Measurements from ENCODE around the gene RHBDL3.
"Not testable (repeated sequence)": the region's sequence is repeated elsewhere in the genome, so short reads cannot be mapped to it uniquely, and the experiment has no call there.

DNA sequence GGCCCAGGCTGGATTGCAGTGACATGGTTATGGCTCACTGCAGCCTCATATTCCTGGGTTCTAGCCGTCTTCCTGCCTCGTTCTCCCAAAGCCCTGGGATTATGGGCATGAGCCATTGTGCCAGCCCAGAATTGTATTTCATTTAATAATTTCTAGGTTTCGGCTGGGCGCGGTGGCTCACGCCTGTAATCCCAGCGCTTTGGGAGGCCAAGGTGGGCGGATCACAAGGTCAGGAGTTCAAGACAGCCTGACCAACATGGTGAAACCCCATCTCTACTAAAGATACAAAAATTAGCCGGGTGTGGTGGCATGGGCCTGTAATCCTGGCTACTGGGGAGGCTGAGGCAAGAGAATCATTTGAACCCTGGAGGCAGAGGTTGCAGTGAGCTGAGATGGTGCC is 87.1 kb downstream of the RHBDL3 start:
- not testable (repeated sequence) for TF ChIP-seq POLR2A (IDR thresholded peaks at IDR 0.05)
- TF ChIP-seq, protein P1, sequence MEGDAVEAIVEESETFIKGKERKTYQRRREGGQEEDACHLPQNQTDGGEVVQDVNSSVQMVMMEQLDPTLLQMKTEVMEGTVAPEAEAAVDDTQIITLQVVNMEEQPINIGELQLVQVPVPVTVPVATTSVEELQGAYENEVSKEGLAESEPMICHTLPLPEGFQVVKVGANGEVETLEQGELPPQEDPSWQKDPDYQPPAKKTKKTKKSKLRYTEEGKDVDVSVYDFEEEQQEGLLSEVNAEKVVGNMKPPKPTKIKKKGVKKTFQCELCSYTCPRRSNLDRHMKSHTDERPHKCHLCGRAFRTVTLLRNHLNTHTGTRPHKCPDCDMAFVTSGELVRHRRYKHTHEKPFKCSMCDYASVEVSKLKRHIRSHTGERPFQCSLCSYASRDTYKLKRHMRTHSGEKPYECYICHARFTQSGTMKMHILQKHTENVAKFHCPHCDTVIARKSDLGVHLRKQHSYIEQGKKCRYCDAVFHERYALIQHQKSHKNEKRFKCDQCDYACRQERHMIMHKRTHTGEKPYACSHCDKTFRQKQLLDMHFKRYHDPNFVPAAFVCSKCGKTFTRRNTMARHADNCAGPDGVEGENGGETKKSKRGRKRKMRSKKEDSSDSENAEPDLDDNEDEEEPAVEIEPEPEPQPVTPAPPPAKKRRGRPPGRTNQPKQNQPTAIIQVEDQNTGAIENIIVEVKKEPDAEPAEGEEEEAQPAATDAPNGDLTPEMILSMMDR (IDR thresholded peaks at IDR 0.05) = not testable (repeated sequence)

Measured in right lobe of liver (tissue), 4 donors.